Transverse colon (tissue), 4 donors: ENCODE results near the gene IRF5. TPM values are rescaled to one million over a fixed set of nuclear protein-coding genes. Genes with fewer than 3 reads are reported as not detected.
"Not testable (repeated sequence)": the region's sequence is repeated elsewhere in the genome, so short reads cannot be mapped to it uniquely, and the experiment has no call there.

Experiments
- DNase-seq: peaks from one replicate; pipeline ENCODE4 v3.0.0-alpha.2; 2019
- H3K27ac ChIP-seq, 4 donors: fragments of 200-600 bp; sonication (generic); 2 replicates each; pipeline ENCODE4 v1.5.1; 2016 to 2018; ENCODE audit warnings: inconsistent platforms in 4 of 4
- H3K27me3 ChIP-seq: fragments of 200-600 bp; sonication (generic); 2 replicates; pipeline ENCODE4 v1.5.1; 2017; ENCODE audit warnings: inconsistent platforms
- H3K36me3 ChIP-seq, 4 donors: fragments of 200-600 bp; sonication (generic); 2 replicates each; pipeline ENCODE4 v1.5.1; 2017 to 2019; ENCODE audit warnings: inconsistent platforms in 4 of 4
- H3K4me1 ChIP-seq, 4 donors: fragments of 200-600 bp; sonication (generic); 2 replicates each; pipeline ENCODE4 v1.5.1; 2017 to 2020; ENCODE audit warnings: inconsistent platforms in 4 of 4
- H3K4me3 ChIP-seq, 4 donors: fragments of 200-600 bp; sonication (generic); 1 replicate in 1 of 4; 2 replicates in 3 of 4; pipeline versions ENCODE4 v1.5.1 to v1.6.1; 2017 to 2019; ENCODE audit warnings: inconsistent platforms in 4 of 4
- H3K9me3 ChIP-seq, 2 donors: fragments of 200-600 bp; sonication (generic); 2 replicates each; pipeline ENCODE4 v1.5.1; 2017 to 2019; ENCODE audit warnings: inconsistent platforms in 2 of 2
- EP300 ChIP-seq: sonication (generic); formaldehyde crosslinking; IDR thresholded peaks from one replicate; pipeline ENCODE4 v1.6.1; 2017; ENCODE audit warnings: antibody characterized with exemption, low read depth
- POLR2A ChIP-seq: fragments of 450-650 bp; IDR thresholded peaks from one replicate; pipeline ENCODE4 v1.6.1; 2016; ENCODE audit warnings: antibody characterized with exemption, mild to moderate bottlenecking, moderate library complexity
- POLR2AphosphoS5 ChIP-seq, 3 donors: sonication (generic); formaldehyde crosslinking; IDR thresholded peaks; one replicate each; pipeline ENCODE4 v1.6.1; 2016; ENCODE audit warnings: antibody characterized with exemption in 3 of 3
- WGBS, 2 donors: methylation state at CpG; one replicate each; pipeline ENCODE4 v1.1.5; 2018; ENCODE audit warnings: low coverage in 1 of 2; 5-methylcytosine and 5-hydroxymethylcytosine counted together
- in situ Hi-C, 4 donors: fragments of 200-750 bp; cut with MboI; loops; one replicate each; pipeline versions ENCODE4 v1.15.0 to v1.15.1; 2017; ENCODE audit warnings: low sequenced_read_pairs in 3 of 4, low pct_ligation_motif_present in 1 of 4, low pct_unique_long_range_greater_than_20kb in 1 of 4
- intact Hi-C: fragments of 100-400 bp; cut with DNase I; formaldehyde crosslinking; loops from one replicate; pipeline ENCODE4 v1.15.1; 2023; ENCODE audit warnings: low total_unique reads
- total RNA-seq, 4 donors: library from RNA; depleted of rRNA; stranded (reverse); fragments of >200 nt; gene quantifications; one replicate each; pipeline ENCODE4 v1.1.0, GENCODE V29; 2016
- TF ChIP-seq, protein P1 (sequence below), 5 experiments: fragments of 200-600 bp in 3 of 5; fragments of 450-650 bp in 2 of 5; sonication (generic) in 3 of 5; IDR thresholded peaks; 1 replicate in 2 of 5; 2 replicates in 3 of 5; pipeline ENCODE4 v1.5.1; 2016 to 2017; ENCODE audit warnings: antibody characterized with exemption in 5 of 5, inconsistent platforms in 3 of 5, mild to moderate bottlenecking in 2 of 5, moderate library complexity in 1 of 5

Gene IRF5
- total RNA-seq, 4 donors from 2014 or later = 2.2 to 10.0 (median 6.2) TPM

DNA sequence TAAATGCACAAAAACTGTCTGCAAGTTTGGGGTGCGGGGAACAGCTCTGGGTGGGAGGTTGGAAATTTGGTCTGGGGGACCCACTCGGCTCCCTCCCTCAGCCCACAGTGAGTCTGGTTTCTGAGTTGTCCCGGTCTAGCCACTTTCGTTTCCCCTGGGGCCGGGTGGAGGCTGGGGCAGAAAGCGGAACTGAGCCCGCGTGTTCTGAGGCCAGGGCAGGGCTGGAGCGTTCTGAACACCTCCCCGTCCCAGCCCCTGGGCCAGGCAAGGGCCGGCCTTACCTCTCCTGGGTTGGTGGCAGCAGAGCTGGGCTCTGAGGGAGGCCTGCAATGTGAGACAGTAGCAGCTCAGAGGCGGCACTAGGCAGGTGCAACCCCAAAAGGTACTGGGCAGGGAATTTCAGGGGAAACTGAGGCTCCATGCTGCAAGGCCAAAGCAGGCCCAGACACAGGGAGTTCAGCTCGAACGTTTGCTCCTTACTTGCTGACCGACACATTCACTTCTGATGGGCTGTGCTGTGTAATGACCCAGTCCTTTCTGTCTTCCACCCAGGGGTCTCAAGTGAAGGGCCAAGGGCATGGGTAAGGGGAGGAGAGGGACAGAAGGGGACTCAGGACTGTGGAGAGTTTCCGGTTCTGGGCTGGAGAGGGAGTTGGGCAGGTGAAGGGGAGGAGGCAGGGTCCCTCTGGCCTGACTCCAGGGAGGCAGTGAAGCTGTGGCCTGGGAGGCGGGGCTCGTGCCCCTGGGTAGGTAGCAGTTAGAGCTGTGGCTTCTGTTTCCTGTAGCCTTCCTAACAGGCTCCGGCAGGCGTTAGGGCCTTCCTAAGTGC lies 3.0 kb downstream of the IRF5 start:
- intact Hi-C loops (no loop called here), in situ Hi-C loops (no loop called here)
- no peaks in the 10 kb centered on the region for H3K9me3 ChIP-seq
- H3K4me3 ChIP-seq = peak overlapping the region in 1 of 4 donors; percentile 72
- 44 to 62% methylated on average over 5 to 20 of the region's 20 CpGs for WGBS, 2 donors
- no peaks in the 10 kb centered on the region for H3K36me3 ChIP-seq
- peak; percentile 82 for DNase-seq
- TF ChIP-seq POLR2A = no peak
- TF ChIP-seq, protein P1, sequence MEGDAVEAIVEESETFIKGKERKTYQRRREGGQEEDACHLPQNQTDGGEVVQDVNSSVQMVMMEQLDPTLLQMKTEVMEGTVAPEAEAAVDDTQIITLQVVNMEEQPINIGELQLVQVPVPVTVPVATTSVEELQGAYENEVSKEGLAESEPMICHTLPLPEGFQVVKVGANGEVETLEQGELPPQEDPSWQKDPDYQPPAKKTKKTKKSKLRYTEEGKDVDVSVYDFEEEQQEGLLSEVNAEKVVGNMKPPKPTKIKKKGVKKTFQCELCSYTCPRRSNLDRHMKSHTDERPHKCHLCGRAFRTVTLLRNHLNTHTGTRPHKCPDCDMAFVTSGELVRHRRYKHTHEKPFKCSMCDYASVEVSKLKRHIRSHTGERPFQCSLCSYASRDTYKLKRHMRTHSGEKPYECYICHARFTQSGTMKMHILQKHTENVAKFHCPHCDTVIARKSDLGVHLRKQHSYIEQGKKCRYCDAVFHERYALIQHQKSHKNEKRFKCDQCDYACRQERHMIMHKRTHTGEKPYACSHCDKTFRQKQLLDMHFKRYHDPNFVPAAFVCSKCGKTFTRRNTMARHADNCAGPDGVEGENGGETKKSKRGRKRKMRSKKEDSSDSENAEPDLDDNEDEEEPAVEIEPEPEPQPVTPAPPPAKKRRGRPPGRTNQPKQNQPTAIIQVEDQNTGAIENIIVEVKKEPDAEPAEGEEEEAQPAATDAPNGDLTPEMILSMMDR (IDR thresholded peaks at IDR 0.05) = no peak
- no peak for TF ChIP-seq EP300
- TF ChIP-seq POLR2AphosphoS5 (IDR thresholded peaks at IDR 0.05) = no peak
- H3K27ac ChIP-seq = peak overlapping the region; percentile 54 to 85 (median 71)
- peaks cover 4 to 37% (median 20%) of the 10 kb centered on the region in 4 donors for H3K4me1 ChIP-seq
- peaks cover 22% of the 10 kb centered on the region for H3K27me3 ChIP-seq

DNA sequence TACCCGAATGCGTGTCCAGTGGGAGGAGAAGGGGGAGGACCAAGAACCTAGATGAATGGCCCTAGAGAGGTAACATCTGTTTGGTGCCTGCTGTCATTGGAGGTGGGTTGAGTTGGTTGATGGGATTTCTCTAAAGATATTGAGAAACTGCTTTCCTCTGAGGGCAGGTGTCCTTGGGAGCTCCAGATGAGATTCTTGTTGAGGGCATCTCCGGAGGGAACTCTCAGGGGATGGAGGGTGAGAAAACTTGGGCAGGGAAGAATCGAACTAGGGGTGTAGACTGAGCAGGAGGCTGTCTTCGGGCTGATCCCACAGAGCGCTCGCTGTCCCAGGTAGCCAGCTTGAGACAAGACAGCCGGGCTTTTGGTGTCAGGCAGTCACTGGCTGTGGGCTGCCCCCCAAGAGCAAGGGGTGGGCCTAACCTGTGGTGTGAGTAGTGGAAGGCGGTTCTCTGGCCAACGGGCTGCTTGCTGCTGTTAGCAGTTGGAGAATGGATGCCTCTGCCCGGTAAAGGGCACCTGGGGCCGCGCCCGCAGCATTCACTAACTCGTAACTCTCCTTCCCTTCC lies 3.7 kb downstream of the IRF5 start:
- Histone ChIP-seq H3K9me3 (no peaks in the 10 kb centered on the region), H3K4me1 (peaks cover 4 to 32% (median 19%) of the 10 kb centered on the region in 4 donors), H3K27me3 (peaks cover 22% of the 10 kb centered on the region), H3K36me3 (no peaks in the 10 kb centered on the region), H3K4me3 (no peak overlapping the region), H3K27ac (peak overlapping the region in 3 of 4 donors; percentile 54 to 85 (median 75))
- intact Hi-C loops (no loop called here), in situ Hi-C loops (no loop called here)
- TF ChIP-seq POLR2AphosphoS5 (IDR thresholded peaks at IDR 0.05) (no peak), POLR2A (no peak), EP300 (no peak)
- TF ChIP-seq, protein P1 (IDR thresholded peaks at IDR 0.05) = no peak
- WGBS, 2 donors = 82% methylated on average over 15 of the region's 15 CpGs; no CpG with 5 or more reads in 1 of the 2 donors
- DNase-seq = no peak

DNA sequence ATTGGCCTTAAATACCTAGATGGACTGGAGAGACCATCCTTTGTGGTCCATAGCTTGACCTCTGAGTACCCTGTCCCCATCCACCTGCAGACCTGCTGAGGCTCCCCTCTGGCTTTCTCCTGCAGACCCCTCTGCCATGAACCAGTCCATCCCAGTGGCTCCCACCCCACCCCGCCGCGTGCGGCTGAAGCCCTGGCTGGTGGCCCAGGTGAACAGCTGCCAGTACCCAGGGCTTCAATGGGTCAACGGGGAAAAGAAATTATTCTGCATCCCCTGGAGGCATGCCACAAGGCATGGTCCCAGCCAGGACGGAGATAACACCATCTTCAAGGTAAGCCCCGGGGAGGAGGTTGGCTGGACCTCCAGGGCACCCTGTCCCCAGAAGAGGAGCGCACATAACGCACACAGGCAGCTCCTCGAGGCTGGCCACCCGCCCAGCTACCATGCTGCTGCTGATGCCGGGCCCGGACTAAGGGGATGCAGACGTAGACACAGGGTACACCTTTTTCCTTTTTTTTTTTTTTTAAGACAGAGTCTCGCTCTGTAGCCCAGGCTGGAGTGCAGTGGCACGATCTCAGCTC lies 4.3 kb downstream of the IRF5 start:
- Histone ChIP-seq H3K27ac (no peak overlapping the region), H3K4me1 (peaks cover 4 to 26% (median 18%) of the 10 kb centered on the region in 4 donors), H3K36me3 (no peaks in the 10 kb centered on the region), H3K4me3 (no peak overlapping the region), H3K27me3 (peaks cover 22% of the 10 kb centered on the region), H3K9me3 (no peaks in the 10 kb centered on the region)
- intact Hi-C loops = no loop called here
- DNase-seq = no peak
- TF ChIP-seq, protein P1 (IDR thresholded peaks at IDR 0.05) = no peak
- TF ChIP-seq EP300 = no peak
- TF ChIP-seq POLR2A = no peak
- no peak for TF ChIP-seq POLR2AphosphoS5 (IDR thresholded peaks at IDR 0.05)
- in situ Hi-C loops = no loop called here
- WGBS, 2 donors = 93 to 100% methylated on average over 1 to 16 of the region's 16 CpGs

GRCh38 chr7:128943251-128943650 lies 5.5 kb downstream of the IRF5 start:
- 88% methylated on average over 2 of the region's 2 CpGs; no CpG with 5 or more reads in 1 of the 2 donors for WGBS, 2 donors
- in situ Hi-C loops, intact Hi-C loops, H3K36me3 ChIP-seq, H3K4me3 ChIP-seq, H3K27ac ChIP-seq, H3K9me3 ChIP-seq, DNase-seq: not testable (repeated sequence)
- H3K27me3 ChIP-seq = peaks cover 11% of the 10 kb centered on the region
- H3K4me1 ChIP-seq = peaks cover 4 to 13% (median 9%) of the 10 kb centered on the region in 4 donors
